SH-SY5Y (cell line): ENCODE measurements around the gene RDH5.

Experiments
- GATA2 ChIP-seq: IDR thresholded peaks from 2 replicates; pipeline ENCODE4 v1.6.1; 2011; ENCODE audit warnings: mild to moderate bottlenecking, low read depth, low read length
- GATA3 ChIP-seq: IDR thresholded peaks from 2 replicates; pipeline ENCODE4 v1.6.1; 2011; ENCODE audit warnings: low read depth, mild to moderate bottlenecking, low read length, moderate library complexity

- TF ChIP-seq GATA3 (no peak), GATA2 (no peak)
These were observed 38.8 kb upstream of the RDH5 start for GRCh38 chr12:55681142-55682077.
